ENCODE measurements around the gene THEM5.

Gene THEM5

DNA sequence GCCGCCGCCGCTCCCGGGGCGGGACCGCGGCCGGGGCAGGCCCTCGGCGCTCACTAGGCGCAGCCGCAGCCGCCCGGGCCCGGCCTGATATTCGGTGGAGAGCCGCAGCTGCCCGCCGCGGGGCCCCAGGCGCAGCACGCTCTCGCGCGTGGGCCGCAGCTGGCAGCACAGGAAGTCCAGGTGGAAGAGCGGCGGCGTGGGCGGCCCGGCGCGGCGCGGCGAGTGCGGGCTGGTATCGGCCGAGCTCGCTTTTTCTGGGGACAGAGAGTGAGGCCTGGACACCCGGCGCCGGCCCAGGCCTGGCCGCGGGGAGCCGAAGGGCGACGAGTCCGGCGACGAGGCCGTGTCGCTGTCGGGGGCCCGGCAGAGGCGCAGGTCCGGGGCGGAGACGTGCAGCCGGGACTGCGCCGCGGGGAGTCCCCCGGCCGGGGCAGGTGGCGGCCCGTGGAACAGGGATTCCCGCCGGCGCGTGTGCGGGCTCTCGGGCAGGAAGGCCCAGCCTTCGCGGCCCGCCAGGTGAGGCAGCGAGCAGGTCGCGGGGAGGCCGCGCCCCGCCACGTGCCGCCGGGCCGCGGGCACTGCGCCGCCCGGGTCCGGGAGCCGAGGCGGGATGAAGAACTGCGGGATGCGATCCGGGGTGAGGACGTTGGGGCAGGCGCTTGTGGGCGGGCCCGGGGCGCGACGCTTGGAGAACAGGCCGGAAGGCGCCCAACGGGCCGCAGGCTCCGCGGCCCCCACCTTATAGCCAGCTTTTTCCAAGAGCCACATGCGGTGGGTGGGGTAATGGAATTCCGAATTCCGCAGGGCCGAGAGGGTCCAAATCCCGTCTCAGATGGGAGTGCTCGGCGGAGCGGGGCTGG, 15.1 kb downstream of the THEM5 start:
- DNase-seq = no peak

DNA sequence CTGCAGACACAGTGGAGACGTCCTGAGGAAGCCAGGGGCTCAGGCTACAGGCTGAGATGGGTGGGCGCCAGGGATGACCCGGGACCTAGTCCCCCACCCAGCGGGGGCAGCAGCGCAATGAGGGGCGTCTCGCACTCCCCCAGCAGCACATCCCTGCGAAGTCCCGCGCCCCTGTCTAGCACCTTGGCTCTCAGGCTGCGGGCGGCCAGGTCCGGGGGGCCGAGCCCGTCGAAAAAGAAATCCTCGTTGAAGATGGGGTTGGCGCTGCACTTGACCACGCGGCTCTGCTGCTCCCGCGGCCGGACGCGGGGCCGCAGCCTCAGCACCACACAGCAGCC, 15.7 kb downstream of the THEM5 start:
- no peak for DNase-seq

DNA sequence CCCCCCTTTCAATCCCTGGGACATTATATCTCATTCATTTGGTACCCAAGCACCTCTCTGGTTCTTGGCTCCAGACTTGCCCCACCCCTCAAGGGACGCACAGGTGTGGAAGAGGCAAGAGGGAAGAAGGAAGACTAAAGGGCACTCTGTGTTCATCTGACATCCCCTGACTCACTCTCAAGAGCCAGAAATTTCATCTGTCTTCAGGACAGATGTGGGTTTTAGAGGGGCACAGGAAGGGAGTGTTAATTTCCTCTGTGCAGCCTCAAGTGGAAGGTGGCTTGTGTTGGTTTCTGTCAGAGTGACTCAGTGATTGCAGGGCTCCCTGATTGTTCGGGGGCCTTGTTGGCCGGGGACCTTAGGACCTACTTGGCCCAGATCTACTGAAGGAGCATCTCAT, 16.3 kb downstream of the THEM5 start:
- DNase-seq = peak; percentile 33

DNA sequence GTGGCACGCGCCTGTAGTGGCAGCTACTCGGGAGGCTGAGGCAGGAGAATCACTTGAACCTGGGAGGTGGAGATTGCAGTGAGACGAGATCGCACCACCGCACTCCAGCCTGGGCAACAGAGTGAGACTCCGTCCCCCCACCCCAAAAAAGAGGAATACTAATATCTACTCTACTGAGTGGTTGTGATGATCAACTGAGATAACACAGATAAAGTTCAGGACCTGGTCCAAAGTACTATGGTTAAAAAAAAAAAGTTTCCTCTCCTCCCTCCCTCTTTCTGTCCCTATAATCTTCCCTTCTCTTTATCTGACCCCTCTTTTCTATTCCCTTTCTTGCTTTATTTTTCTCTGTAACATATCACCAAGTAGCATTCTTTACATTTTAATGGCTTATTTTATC, 17.9 kb downstream of the THEM5 start:
- no peak for DNase-seq

DNA sequence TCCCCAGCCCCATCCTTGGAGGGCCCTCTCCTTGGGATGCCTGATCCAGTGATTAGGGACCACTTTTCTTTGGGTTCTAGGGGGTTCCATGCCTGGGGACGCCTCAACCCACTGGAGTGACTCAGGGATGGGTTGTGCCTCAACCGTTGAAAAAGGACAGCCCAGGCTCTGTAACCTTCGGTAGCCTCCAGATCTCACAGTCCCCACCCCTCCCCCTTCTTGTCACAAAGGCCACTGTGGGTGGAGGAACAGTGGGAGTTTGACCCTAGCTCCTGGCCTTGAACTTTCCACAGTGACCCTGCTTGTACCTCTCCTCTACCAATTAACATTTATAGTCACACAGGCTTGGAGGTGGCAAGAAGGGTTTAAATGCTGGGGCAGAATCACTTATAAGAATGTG, 19.3 kb downstream of the THEM5 start:
- DNase-seq = no peak

DNA sequence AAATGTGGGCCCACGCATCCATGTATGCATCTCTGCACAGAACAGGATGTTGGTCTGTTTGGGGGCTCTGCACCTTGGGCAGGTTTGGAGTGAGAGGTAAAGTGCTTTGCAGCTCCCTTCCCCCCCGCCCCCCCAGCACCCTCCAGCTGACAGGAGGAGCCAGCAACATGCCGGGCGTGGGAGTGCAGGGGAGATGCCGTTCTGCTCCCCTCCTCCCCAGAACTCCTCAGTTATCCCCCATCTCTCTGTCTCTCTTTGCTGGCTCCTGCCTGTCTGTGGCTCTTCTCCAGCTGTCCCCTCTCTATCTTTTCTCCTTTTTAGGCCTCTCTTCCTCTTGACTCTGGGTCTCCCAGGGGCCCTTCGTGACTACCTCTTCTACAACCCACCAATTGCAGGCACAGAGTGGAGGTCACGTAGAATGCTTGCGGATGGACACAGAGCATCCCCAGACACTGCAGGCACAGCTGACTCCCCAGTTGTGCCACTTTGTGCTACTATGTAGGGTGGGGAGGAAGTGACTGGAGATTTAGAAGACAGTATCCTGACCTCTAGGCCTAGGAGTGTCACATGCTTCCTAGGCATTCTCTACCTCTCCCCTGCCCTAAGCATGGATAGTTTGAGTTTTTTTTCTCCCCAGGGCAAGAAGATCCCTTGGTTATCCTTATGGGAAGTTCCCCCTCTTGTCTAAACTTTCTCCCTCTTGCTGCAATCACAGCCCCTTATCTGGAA, 20.2 kb downstream of the THEM5 start:
- DNase-seq = no peak

DNA sequence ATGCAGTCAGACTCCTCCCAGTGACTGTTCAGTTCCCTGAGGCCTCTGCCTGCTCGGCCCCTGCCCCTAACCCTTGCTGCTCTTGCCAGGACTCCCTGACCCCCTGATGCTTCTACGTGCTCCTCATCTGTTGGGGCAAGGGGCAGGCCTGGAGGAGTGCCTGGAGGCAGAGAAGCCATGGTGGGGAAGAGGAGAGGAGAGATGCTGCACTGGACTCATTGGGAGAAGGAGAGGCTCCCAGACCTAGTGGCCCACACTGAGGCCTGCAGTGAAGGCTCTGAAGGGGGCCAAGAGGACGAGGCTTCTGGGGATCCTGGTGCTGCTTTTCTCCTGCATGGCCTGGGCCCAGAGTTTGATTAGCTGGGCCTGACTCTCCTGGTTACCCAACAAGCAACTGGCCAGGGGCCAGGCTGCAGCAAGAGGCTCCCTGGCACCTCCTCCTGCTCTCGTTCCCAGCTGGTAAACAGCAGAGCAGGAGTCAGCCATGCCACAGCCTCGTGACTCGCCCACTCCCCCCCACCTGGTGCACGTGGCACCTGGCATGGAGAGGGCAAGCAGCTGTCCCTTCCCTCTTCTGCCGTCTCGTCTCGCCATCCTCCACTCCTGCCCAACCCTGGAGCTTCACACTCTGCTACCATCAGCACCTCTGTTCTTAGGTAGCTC, 21.1 kb downstream of the THEM5 start:
- peak; percentile 95 for DNase-seq

DNA sequence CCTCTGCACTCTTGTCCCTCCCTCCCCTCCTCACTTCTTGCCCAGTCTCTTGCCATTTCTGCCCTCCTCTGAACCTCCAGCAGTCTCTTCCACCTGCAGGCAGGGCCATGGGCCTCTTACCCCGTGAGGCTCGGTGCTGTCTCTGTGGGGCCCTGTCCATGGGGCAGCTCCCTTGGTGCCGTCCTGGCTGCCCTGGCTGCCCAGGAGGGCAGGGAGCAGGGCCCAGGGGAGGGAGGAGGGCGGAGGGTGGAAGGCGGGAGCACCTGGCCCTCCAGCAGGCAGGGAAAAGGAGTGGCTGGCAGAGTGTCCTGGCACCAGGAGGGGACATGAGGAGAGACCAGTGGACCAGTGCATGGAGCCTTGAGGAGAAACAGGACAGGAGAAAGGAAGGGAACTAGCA, 21.9 kb downstream of the THEM5 start, which contains the start of gene RORC:
Gene RORC (minus strand): TSS at position 198 of the 400 bp plus-strand sequence. CDS start 38 bp downstream, at position 160.
- DNase-seq = peak; percentile 26

DNA sequence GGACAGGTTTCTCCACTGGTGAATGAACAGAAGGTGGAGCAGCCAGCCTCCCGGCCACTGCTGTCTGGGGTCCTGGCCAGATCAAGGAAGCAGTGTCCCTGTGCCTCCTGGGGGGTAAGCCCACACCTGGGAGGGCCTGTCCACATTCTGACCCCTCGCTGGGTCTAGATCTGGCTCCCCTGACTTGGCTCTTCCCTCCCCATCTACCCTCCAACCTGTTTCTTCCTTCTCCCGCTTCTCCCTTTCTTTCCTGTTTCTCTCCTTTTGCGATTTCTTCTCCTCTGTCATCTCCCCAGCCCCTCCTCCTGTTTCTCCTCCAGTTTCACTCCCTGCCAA, 22.3 kb downstream of the THEM5 start:
- DNase-seq = no peak

DNA sequence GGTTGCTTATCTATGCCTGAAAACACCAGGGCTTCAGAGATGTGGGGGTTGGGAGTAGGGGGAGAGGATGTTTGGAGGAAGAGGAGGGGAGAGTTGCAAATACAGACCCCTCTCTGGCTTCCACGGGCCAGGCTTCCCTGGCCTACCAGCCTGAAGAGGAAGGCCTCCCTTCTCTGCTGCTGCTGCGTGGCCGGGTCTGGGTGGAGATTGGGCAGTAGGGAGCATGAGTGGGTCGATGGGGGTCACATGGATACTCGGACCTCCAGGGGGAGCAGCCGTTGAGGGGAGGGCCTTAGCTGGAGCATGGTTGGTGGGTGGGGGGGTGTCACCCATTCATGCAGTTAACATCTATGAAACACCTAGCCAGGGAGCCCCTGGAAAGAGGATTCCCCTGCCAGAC, 23.5 kb downstream of the THEM5 start:
- no peak for DNase-seq

DNA sequence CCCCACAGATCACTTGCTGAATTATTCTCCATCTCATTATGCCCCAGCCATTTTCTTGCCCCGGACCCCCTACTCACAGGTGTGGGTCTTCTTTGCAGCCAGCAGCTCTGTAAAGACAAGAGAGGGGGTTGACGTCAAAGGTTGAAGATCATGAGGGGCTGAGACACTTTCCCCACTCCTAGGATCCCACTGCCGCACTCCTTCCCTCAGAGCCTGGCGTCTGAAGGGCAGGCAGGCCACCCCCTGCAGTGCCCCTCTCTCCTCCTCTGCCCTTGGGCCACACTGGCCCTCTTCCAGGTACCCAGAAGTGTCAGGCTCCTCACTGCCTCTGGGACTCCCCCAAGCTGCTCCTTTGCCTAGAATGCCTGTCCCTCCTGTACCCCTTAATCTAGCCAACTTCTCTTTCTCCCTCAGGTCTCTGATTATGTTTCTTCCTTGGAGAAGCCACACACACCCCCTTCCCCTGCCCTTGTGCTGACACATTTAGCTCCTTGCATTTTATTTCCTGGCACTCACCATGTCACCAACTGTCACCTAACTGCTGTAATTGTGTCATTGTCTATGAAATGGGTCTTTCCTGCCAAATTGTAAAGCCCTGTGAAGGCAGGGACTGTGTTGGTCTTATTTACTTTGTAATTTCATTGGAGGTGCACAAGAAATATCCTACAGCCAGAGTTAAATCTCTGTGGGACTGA, 24.0 kb downstream of the THEM5 start:
- no peak for DNase-seq

DNA sequence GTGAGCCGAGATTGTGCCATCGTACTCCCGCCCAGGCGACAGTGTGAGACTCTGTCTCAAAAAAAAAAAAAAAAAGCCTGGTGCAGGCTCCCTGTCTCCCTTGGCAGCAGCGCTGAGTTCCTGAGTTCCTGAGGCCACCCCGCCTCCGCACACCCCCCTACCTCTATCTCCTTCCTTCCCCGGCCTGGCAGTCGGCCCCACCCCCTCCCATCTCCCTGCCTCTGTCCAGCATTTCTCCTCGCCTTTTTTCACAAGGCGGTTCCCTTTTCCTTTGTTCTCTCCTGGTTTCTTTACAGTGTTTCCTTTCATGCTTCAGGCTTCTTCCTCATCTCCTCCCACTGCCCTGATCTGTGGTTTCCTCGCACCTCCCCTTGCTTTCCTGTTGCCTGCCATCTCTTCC, 24.6 kb downstream of the THEM5 start:
- peak; percentile 30 for DNase-seq

DNA sequence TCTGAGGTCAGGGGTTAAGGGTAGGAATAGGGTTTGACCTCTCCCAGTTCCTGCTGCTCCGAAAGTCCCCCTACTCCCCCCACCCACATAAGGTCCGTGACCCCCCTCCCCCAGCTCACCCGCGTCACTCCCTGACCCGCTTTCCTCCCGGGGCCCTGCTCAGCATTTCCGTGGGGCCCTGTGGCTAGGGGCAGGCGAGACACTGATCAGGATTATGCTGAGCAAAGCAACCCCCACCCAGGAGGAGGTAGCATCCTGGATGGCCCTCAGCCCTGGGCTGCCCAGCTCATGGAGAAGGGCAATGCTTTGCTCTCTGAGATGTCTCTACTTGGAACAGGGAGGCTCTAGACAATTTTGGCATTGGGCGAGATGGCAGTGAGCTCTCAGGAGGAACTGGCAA, 25.7 kb downstream of the THEM5 start:
- DNase-seq = no peak

DNA sequence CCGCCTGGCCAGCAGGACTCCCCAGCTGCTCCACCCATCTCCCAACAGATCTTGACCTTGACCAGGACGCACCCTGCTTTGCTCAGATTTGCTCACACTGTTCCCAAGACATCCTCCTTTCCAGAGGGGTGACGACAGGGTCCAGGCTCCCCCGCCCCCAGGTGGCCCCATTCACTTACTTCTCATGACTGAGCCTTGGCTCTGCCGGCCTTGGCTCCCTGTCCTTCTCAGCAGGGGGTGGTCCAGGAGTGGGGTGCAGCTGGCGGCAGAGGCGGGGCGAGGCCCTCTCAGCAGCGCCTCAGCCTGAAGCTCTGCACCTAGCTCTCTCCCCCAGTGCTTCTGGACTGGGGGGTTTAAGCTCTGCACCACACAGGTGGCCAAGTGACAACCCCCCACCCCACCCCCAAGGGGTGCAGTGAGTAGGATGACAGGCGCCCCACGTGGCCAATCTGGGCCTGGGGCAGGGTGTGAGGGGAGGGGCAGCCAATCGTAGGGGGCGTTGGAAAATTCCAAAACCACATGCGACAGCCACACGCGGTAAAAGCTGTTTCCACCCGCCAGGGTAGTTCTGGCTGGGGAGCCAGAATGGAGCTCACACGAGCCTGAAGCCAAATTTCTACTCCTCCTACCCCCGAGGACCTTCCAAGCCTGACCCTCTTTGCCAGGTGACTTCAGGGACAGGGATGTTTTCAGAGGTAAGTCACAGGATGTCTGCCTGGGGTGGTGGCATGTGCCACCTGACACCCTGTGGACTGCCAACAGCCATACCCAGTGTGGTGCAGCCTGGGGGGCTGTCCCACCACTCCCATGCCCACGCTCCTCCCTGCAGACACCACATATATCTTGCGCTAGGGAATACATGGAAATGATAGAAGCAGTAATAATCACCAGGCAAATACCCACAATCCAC, 27.5 kb downstream of the THEM5 start:
- no peak for DNase-seq

DNA sequence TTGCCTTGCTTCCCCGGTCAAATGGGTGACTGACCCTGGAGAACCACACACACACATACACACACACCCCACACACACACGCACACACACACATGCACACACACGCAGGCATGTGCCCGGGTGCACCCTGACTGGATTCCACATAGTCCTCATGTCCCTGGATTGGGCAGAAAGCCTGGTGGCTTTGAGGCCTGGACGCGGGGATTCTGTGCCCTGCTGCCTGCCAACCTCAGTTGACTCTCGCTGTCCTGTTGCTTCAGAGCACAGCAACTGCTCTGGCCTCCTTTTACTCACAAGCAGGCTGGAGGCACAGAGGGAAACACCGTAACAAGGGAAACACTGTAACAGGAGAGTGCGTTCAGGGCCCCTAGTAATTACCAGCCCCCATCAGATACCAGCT, 28.3 kb downstream of the THEM5 start:
- no peak for DNase-seq

DNA sequence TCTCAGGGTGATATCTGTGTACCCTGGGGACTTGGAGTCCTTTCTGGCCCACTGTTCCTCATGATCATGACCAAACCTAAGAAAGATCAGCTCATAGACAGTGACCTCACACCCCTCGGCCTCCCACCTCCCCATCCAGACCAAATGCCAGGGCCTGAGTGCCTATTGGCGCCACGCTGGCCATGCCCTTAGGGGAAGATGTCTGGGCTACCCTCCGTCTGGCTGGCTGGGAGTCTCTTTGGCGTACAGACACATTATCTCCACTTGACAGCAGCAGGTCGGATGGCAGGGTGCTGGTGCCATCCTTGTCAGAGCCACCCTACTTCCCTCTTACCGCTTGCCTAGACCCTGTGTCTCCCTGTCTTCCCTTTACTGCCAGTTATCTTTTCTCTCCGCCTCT, 30.3 kb downstream of the THEM5 start:
- DNase-seq = no peak

DNA sequence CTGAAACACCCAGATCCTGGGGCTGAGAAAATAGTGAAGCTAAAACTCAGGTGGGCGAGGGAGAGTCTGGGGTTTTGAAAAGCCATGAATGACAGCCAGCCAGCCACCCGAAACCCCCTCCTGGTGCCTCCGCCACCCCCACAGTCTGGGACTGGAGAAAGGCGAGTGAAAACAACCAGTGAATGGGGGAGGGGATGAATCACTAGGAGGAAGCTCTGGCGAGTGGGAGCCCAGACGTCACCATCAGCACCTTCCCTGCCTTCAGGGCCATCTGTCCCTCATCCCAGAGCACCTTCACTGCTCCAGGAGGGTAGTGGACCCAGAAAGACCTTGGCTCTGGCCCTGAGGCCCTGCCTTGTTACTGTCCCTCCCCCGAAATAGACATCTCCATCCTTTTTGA, 31.1 kb downstream of the THEM5 start:
- DNase-seq = no peak

DNA sequence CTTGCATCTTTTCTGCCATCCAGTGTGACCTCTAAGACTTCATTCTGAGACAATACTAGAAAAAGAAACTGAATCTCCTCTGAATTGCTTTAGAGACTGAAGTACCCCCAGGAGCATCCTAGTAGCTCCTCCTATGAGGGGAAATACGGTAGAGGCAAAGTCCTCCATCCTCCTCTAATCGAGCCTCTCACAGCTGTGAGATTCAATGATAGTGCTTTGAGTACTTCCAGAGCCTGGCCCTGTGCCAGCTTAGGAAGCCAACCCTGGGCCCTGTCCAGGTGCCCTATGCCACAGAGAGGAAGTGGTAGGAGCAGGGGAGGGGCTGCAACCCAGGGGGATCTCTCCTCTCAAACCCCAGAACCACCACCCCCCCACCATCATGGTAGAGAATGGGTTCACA, 32.6 kb downstream of the THEM5 start:
- DNase-seq = peak; percentile 63

DNA sequence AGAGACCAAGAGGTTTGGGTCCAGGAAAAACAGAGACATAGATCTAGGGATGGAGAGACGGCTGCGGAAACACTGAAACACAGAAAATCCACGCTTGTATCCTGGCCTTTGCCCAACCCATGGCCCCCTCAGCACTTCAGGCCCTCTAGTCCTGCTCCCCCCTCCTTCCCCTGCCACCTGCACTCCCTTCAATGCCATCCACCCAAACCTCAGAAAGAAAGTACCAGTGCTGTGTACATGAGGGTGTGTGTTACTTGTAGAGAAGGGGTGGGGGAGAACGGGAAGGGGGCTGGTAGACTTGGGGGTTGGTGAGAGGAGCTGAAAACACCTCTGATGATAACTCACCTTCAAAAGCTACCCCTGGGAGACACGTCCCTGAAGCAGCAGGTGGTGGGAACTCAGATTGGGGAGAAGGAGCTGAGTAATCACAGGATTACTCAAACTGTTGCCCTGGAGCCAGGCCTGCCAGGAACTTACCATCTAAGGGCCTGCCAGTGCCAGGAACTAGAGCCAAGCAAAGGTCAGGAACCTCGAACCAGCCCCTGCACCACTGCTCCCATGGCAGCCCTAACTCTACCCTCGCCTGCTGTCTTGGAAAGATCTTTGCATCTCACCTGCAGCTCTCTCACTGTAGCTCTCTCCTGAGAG, 33.4 kb downstream of the THEM5 start:
- DNase-seq = no peak

DNA sequence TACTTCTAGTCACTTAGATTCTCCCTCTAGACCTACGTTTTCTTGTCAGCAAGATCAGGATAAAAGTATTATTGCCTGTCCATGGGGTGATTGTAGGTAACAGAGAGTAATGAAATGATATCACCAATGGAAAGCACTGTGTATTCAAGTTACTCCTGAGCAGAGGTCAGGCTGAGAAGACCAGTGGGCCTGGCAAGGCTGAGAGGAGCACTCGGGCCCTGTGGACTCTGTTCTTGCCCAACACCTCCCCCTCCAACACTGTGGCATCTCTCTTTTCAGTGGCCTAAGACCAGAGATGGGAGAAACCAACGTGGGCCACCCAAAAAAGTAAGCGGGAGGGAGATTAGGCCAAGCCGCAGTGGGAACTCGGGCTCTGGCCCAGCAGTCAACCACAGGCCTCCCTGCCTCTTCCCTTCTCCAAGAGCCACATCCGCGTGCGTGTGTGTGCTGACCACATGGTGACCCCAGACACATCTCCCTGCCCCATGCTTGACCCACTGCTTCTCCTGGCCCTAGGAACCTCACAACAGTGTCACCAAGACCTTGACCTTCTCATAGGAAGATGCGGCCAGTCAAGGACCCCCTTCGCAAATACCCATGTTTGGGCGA, 34.2 kb downstream of the THEM5 start:
- DNase-seq = no peak

DNA sequence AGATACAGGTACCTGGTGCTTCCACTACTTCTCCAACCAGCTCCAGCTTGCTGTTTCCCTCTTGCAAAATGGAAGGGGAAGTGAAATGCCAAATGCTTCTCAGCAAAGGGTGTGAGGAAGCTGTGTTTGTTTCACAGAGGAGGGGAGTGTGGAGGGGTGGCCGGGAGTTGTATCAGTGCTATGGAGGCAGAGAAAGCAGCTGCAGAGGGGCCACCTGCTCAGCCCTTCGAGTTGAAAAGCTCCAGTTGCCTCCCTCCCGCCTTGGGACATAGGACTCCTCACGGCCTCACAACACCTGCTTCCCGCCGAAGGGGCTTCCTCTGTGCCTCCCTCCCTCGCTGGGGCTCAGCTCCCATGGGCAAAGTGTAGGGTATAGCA, 36.2 kb downstream of the THEM5 start:
- DNase-seq = no peak
